ENCODE data around the gene DNAJC1.

The DNAJC1 gene

DNA sequence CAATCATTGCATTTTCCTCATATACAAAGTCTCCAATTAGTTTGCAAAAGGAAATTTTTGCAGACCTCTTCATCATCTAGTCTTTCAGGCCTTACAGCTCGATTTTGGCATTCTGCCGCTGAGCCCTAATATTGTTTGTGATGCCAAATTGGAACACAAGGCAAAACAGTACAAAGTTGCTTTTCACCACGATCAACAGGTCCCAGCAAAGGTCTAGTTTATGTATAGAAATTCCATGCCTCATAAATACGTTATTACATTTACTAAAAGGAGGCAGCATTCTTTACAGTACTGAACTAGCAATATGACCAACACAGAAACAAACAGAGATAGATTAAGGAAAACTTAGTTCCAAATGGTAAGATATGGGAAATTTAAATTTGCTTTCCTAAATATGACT lies 7.0 kb upstream of the DNAJC1 start:
- DNase-seq (ENCODE audit: low spot score) = no peak

DNA sequence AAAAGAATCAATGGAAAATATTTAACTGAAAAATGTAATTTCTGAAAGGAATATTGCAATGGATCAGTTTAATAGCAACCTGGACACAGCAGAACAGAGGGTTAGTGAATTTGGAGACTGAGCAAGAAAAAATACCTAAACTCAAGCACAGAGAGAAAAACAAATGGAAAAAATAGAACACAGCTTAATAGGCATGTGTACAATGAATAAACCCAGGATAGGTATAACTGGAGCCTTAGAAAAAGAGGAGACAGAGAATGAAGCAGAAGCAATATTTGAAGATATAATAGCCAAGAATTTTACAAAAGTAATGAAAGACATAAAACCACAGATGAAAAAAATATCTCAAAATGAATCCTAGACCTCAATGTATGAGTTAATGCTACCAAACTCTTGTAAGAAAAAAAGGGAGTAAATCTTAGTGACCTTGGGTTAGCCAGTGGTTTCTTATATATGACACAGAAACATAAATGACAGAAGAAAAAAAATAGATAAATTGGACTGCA lies 2.9 kb upstream of the DNAJC1 start:
- no peak for DNase-seq (ENCODE audit: low spot score)

DNA sequence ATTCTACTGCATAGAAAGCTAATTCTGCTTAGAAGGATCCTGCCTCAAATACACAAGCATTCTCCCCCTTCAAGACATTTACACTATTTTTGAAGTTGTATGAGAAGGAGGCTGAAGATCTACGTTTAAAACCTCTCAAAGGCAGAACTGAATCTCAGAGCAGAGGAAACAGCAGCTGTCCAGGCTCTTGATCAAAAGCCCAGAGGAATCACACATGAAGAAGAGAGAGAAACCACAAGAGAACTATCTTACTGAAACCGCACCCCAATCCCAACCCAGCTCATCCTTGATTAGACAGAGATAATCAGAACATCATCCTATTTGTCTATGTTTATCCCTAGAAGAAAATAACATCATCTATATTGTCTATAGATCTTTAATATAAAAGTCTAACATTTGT lies 2.2 kb upstream of the DNAJC1 start:
- DNase-seq (ENCODE audit: low spot score) = no peak

DNA sequence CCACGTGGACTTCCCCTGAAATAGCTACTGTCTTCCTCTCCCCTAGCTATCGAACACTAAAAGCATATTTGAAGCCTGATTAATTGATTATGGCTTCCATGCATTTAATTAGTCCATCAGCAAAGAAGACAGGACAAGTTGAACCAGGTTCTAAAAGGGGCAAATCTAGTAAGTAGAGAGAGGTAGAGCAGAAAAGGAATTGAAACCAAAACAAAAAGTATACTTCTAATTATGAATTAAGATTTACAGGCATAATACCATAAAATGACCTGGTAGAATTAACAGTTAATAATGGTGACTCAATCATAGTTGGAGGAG lies 393 bp upstream of the DNAJC1 start:
- no peak for DNase-seq (ENCODE audit: low spot score)

DNA sequence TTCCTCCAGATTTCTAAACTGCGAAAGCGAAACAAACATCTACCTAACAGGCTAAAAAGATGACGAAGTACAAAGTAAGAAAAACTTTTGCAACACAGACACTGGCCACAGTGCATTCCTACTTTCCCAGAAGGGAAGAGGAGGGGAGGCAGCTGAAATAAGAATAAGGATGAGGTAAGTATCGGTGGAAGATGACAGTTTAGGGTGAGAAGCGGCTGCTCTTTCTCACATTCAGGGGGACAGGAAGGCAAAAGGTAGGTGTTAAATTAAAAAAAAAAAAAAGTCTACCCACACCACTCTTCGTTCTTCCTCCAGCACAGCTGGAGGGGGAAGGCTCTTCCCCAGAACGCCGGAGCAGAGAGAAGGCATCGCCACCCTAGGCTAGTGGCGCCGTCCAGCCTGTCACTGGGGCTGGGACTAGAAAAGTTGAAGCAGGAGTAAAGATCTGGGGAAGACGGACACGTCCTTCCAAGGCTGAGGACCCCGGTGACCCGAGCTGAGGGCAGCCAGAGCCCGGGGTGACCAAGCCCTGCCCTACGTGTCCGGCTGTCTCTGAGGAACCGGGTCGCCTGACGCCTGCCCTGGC lies 846 bp downstream of the DNAJC1 start:
- peak; percentile 43 for DNase-seq (ENCODE audit: low spot score)

DNA sequence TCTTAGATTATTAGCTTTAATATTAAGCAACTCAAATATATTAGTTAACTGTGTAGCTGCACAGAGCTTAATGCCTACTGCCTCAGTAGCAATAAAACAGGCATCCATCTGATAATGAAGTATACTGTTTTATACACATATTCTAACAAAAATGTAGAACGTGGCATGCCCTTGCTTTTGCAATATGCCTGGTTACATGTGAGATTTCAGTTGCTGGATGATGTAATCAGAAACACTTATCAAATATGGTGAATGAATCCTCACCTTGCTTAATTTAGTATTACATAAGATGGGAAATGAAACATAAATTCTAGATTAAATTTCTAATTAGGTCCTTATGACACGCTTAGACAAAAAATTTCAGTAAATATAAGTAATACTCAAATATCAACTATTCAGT lies 8.0 kb downstream of the DNAJC1 start:
- DNase-seq (ENCODE audit: low spot score) = no peak

DNA sequence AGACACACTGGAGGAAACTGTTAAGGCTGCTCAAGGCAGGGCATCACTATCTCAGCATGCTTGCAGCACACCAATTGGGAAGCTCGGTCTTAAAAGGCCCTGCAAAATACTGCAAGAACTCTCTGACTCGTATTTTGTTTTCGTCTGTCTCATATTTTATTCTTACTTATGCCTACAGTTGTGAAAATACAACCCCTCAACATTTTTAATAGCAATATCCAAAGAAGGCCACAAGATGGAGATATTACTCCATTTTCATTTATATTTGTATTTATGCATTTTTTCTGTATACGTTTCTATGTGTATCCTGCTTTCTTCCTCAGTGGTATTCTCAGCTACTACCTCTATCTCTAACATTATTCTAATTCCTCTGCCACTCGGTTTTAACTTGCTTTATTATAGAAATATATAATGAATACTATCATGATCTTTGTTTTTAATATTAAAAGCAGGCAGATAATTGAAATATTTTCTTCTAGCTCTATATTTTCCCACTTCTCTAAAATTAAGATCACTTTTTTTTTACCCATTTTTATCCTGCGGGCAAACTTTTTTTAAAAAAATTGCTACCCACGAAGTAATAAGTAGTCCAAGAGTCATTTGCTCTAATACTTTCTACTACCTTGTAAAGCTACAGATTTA lies 10.0 kb downstream of the DNAJC1 start:
- DNase-seq (ENCODE audit: low spot score) = peak; percentile 14

DNA sequence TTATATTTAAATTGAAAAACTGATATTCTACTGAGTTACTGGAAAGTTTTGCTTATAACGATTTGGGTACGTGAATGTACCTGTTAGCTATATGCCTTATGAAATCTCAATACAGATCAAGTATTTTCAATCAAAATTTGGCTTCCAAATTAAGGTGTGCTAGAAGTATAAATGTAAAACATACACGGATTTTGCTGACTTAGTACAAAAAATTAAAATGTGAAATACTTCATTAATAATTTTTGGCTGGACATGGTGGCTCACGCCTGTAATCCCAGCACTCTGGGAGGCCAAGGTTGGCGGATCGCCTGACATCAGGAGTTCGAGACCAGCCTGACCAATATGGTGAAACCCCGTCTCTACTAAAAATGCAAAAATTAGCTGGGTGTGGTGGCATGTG lies 11.7 kb downstream of the DNAJC1 start:
- no peak for DNase-seq (ENCODE audit: low spot score)

DNA sequence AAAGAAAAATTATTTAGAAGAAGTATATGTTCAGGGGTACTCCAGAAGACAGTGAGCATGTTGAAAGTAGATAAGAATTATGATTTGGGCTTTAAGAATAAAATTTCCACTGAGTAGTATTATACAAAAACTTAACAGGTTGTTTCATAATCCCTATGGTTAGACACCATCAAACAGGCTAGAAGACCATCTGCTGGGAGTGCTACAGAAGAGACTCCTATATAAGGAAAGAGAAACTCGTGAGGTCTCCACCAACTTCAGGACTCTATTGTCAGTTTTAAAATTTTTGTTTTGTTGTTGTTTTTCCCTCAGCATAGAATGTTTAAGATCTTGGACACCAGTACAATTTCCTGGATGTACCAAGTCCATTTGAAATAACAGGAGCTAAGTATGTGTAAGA lies 13.1 kb downstream of the DNAJC1 start:
- DNase-seq (ENCODE audit: low spot score) = no peak

DNA sequence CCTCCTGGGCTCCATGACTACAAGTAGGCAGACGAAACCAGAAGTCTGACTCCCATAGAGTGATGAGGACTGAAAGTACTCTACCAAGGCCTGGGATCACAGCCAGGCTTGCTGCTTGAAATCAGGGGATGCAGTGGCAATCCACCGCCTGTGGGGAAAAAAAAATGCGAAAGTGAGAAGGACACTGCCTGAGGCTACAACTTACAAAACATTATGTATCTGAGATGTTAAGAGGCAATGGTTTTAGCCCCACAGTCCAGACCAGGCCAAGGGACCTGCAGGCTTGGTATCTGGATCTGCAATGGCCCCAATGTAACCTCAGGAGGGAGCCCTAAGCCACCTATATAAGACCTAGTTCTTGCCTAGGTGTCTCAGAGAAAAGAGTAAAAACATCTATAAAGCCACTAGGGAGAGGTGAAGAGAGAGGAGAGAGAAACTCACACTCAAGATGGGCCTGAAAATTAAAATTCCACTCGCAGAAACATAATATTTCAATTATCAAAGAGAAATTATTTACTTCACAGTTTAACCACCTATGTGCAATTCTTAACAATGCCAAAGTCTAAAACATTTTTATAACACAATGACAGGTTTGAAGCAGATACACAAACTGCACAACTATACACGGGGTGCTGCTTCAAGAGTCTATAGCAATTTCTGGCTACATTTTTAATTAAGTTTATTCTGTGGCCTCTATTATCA lies 13.9 kb downstream of the DNAJC1 start:
- peak; percentile 62 for DNase-seq (ENCODE audit: low spot score)

DNA sequence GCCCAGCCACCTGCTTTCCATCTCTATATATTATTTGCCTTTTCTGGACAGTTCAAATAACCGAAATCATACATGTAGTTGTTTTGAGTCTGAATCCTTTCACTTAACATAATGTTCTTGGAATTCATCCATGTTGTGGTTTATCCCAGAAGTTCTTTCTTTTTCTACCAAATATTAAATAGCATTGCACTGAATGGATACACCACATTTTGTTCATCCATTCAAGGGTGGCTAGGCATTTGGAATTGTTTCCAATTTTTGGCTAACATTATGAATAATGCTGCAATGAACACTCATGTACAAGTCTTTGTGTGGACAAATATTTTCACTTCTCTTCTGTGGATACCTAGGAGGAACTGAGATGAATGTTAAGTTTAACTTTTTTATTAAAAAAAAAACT lies 18.0 kb downstream of the DNAJC1 start:
- DNase-seq (ENCODE audit: low spot score) = peak; percentile 13

DNA sequence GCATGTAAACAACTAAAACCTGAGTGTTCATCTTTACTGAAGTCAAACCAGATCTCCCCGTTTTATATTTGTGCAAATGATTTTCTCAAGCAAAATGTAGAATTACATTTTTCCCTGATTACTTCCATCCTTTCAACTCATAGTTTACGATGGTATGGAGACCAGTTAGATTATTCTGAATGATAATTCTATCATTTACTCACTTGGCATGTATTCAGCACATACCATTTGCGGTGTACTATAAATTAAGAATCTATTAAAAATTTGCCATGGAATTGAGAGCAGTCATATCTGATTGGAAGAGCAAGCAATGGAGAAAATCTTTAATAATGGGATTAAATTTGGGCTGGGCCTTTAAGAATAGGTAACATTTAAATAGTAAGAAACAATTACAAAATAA lies 22.4 kb downstream of the DNAJC1 start:
- DNase-seq (ENCODE audit: low spot score) = no peak

DNA sequence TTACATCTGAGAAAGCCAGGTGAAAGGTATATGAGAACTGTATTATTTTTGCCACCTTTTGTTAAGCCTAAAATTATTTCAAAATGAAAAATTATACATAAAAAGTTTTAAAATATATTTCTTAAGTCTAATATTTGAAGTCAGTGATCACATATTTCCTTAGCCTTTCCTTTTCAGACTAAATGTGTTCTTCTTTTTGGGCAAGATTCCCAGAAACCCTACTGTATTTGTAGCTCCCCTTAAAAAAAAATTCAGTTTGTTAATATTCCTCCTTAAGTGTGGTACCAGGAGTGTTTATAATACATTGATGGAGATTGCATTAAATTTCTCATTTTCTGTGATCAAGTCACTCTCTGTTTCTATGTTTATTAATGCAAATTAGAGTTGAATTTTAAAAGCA lies 22.8 kb downstream of the DNAJC1 start:
- DNase-seq (ENCODE audit: low spot score) = no peak

DNA sequence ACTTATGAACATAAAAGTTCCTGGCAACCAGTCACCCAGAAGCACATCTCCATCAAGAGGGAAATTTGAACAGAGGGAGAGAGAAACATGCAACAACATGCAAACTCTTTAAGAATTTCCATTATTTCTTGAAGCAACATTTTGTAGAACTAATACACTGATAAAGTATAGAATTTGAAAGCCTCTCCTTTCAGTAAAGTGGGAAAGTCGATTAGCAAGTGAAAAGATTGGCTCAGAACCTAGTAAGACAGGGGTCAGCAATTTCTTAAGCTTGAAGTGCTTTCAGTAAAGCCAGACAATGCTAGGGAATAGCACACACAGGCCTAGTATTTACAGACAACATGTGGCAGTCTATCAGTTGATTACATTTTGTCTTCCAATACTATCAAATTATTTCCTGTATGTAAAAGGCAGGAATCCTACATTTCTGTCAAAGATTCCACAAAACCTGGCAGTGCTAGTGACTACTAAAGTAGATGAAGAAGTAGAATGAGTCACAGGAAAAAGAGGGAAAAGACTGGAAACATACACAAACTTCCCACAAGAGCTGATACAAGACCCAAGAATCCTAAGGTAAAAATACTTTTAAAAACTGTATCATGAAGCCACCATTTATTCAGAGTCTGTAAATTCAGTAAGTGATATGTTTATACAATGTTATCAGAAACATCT lies 25.2 kb downstream of the DNAJC1 start:
- no peak for DNase-seq (ENCODE audit: low spot score)

DNA sequence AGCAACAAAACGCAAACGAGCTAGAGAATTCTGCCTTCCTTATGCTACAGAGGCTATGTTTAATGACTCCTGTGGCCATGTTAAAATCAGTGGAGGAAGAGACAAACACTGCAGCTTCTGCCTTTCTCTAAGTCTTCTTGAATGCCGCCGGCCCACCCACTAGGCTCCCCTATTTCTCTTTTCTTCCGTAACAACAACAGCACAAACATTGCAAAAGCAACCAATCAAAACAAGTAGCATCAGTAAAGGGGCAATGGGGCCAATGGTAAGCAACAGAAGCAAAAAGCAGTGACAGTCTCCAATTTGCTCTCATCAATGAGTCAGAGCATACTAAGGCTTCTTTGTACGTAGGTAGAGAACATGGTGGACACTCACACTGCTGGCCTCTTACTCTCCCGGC lies 26.8 kb downstream of the DNAJC1 start:
- DNase-seq (ENCODE audit: low spot score) = no peak

DNA sequence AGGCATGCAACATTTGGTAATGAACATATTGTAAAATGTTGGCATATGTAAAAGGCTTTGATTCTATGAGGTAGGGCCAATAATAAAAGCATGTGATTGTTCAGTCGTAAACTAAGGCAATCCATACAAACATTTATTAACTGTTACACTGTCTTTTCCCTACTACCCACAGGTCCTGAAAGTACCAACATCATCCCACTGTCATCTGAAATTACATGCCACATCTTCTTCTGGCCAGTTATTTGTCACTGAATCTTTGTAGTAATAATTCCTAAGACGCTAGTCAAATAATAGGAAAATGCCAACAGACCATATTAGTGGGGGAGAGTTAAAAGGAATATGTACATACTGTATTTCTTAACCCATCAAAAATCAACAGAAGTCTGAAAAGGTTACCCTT lies 27.2 kb downstream of the DNAJC1 start:
- DNase-seq (ENCODE audit: low spot score) = no peak

DNA sequence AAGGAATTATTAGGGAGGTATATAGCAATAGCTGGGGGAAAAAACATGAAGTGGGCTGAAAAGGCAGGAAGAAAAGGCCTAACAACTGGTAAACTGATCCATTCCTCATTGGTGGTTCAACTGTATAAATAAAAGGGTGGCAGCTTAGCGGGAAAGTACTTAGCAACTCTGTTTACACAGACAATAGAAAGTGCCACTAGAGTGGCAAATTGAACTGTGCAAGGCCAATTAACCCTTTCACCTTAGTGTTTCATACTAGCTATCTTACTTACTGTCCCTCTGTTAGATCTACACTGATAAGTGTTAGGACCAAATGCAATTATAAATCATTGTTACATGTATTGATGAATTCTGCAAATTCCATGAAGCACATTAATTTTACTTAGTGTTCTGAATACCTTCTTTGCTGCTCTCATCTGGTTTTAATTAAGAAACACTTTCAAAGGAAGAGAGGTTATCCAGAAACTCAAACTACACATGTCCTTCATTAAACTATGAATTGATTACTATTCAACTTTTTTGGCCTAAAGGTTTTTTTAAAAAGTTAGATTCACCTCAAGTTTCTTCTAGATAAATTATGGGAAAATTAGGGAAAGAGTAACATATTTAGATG lies 28.0 kb downstream of the DNAJC1 start:
- DNase-seq (ENCODE audit: low spot score) = no peak

DNA sequence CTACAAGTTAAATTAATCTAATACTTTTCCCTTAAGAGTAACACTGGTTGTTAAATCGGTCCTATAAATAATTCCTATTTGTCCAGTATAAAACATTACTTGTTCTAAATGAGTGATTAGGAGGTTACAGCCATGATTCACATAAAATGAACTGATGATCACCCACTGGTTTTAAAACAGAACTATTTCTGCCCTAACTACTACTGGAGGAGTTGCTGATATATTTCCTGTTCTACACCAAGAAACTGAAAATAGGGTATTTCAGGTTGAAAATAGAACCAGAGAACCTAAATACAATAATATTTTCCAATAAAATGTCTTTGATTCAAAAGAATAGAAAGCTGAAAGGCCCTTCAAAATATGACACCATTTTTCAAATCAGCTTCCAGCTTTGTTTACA lies 30.9 kb downstream of the DNAJC1 start:
- no peak for DNase-seq (ENCODE audit: low spot score)

DNA sequence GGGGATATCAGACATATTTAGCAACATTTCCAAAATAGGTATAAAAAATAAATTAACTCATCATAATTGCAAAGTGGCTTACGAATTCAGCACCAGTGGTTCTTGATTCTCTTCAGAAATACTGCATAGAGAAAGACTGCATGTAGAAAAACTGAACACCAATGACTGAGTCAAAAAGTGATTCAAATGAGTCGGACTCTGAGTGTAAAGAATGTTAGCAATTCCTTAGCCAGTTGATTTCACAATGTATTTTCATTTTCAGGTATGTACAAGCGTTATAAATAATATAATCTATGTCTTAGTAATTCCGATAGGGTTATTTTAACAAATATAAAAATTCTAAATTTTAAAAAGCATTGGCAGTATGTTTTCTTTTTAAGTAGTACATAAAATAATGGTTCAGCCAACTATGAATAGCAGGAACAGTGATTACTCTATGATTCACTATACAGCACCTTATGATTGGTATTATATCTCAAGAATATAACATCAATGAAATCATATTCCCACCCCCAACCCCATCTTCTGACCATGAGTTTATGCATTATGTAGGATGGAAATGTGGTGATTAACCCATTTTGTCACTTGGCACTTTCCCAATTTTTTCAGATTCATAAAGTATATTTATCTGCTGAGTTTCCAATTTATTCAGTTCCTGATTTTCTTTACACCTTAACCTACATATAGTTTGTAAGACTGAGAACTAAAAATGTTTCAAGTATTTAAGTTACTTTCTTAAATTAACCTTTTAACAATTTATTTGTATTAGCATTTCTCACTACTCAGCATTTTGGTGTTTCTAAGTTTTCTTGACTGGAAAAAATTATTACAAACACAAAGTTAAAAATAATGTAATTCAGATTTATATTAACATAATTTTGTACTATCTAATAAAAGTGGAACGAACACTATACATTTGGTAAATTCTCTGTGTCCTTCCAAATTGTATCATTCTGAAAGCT lies 33.9 kb downstream of the DNAJC1 start:
- peak; percentile 11 for DNase-seq (ENCODE audit: low spot score)

DNA sequence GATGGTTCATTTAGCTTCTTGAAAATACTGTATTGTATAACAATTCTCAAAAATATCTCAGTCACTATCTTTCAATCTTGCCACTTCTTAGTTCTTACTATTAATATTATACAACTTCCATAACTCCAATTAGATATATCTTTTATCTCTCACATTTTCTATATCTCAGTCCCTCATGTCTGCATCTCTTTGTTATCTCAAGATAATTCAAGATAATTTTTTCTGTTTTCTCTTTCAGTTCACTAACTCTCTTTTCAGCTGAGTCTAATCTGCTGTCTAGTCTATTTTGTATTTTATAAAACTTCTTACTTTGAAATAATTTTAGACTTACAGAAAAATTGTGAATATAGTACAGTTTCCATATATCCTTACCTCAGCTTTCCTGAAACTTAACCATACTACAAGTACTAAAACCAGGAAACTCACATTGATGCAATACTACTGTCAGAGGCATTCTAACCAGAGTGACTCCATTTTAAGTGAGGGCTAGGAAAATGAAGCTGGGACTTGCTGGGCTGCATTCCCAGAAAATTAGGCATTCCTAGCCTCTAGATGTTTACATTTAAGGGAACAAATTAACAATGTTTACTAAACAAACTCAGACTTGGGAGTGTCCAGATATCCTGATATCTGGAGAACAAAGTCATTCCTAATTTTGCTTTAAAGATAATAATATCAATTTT lies 38.4 kb downstream of the DNAJC1 start:
- no peak for DNase-seq (ENCODE audit: low spot score)

DNA sequence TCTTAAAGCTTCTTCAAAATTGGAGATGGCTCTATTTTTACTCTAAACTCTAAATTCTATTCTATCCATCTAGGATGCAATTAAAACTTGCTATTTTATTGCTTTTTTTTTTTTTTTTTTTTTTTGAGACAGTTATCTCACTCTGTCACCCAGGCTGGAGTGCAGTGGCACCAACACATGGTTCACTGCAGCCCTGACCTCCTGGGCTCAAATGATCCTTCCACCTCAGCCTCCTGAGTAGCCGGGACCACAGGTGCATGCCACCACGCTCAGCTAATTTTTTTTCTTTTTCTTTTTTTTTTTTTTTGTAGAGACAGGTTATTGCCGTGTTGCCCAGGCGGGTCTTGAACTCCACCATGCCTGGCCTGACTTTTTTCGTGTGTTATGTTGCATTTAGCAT lies 41.2 kb downstream of the DNAJC1 start:
- DNase-seq (ENCODE audit: low spot score) = no peak

All from AG20443 (cell line).